HG02588 (cell line): ENCODE measurements around the gene LRP1.

ENCODE experiments used
- ATAC-seq: cut with Tn5 transposase; IDR thresholded peaks from one replicate; pipeline ENCODE4 v1.9.1; 2021; ENCODE audit warnings: mild to moderate bottlenecking, moderate library complexity; ENCODE audit not compliant: unreplicated experiment

Gene LRP1

DNA sequence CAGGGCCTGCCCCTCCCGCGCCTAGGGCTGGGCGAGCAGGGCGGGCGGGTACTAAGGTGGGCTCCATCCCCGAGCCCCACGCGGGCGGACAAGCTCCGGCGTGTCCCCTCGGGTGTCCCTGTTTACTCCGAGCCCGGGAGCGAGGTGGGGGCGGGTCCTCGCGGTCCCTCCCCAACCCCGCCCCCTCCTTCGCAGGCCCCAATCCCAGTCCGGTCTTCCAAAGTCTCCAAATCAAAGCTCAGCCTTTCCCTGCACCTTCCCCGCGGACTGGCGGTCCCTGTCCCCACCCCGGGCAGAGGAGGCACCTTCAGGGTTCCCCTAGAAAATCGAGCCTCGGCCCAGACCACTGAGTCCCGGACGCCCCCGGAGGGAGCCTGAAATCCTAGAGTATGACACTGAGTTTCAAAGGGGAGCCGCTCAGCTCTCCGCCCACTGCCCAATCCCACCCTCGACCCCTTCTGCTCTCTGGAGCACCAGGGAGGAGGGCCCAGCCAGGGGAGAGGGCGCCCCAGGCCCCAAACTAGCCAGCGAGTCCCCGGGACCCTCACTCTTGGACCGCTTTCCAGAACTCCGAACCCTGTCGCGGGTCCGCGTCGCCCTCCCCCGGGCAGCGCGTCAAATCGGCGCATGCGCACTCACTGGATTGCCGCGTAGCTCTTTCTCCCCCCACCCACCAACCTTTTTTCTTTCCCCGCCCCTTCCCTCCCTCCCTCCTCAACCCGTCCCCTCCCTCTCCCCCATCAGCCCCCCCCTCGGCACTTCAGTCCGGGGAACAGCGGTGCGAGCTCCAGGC, at the start of gene LRP1:
Gene LRP1, plus strand, starts transcription at position 758 of the 793 bp plus-strand sequence. CDS start 482 bp downstream, outside the sequence.
- no peak for ATAC-seq

DNA sequence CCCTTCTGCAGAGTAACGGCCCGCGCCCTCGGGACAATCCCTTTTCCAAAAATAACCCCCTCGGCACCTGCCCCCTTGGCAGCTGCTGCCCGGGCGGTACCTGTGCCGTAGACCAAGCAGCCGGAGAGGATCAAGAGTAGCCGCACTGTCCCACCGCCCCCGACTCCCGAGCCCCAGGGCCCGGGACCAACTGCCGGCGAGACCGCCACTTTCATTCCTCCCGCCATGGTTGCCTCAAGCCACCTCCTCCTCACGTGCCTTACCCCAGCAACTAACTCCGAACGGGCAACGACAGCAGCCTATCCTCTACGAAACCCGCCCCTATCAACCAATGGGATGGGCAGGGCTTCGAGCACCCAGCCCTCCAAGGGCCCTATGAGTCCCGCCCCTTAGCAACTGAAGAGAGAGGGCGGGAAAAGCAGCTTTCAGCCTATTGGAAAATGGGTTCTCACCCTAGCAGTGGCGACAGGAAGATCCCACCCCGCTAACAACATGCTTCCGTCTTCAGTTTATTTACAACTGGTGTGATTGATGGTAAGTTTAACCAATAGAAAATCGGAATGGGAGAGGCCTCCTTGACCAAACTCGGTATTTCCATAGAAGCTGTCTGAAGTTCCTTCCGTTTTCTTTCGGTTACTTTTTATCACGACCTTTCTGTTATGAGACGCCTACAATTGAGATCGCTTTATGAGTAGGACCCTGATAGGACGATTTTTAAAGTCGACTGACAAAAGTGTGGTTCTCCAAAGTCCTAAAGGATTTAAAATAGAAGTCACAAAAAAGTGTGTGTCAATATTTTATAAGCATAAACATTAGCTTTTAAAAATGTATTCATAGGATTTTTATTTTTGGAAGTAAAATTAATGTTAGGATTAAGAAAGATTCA, 49.5 kb upstream of the LRP1 start, which contains the start of gene NEMP1:
Gene NEMP1, minus strand, starts transcription at position 273 of the 886 bp plus-strand sequence. Its CDS starts 46 bp downstream, at position 227.
- peak; percentile 96 for ATAC-seq

DNA sequence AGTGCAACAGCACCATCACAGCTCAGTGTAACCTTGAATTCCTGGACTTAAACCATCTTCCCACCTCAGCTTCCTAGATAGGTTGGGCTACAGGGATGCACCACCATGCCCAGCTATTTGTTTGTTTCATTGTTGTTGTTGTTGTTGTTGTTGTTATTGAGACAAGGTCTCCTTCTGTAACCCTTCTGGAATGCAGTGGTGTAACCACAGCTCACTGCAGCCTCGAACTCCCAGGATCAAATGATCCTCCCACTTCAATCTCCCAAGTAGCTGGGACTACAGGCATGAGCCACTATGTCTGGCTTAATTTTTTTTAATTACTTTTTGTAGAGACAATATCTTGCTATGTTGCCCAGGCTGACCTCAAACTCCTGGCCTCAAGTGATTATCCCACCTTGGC, 48.5 kb upstream of the LRP1 start:
- no peak for ATAC-seq

DNA sequence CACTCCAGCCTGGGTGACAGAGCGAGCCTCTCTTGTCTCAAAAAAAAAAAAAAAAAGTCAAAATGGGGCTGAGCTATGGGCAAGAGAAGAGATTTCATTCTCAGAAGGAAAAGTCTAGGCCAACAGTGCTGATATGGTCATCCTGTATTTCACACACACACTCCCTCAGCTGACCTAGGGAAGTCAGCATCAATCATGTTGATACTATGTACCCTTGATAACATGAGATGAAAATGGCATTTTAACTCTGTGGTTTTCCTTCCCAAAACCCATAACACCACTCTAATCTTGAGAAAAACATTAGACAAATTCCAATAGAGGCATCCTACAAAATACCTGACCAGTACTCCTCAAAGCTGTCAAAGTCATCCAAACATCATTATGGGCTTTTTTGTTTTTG, 47.4 kb upstream of the LRP1 start:
- no peak for ATAC-seq

DNA sequence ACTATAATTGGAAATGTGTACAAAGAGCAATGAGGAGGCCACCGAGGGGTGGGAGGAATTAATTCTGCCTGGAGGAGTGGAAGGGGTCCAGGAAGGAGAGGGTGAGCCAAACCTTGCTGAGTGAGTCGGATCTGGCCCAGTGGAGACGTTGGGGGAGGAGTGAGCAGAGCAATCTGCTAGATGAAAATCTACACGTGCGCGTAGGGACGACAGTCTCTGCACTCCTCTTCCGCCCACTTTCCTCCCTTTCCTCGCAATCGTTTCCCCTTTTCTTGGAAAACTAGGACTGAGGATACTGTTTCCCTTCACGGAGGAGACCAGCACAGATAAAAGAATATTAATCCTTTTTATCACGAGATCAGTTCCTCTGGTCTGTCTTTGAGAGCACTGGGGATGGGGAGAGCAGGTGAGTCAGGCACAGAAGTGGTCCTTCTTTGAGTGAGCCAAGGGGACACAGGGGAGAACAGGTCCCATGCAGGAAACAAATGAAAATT, 42.2 kb upstream of the LRP1 start:
- no peak for ATAC-seq

DNA sequence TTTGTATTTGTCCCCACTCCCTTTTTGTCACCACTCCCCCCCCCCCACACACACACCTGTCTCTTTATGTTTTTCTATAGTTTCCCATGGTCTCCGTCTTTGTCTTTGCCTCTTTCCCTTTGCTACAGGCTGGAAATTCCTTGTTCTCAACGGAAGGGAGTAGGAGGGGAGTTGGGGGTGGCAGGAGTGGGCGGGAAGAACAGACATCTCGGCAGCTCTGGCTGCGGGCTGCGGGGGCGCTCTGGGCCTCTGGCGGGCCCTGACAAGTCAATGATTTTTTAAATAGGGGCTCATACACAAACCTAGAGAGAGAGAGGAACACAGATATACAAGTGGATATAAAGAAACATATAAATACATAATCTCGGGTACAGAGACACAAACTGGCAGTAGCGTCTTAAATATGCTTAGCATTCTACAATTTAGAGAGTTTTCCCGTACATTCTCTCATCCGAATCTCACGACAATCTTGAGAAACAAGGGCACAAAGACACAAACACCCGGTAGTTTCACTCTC, 41.7 kb upstream of the LRP1 start:
- ATAC-seq, result no peak

DNA sequence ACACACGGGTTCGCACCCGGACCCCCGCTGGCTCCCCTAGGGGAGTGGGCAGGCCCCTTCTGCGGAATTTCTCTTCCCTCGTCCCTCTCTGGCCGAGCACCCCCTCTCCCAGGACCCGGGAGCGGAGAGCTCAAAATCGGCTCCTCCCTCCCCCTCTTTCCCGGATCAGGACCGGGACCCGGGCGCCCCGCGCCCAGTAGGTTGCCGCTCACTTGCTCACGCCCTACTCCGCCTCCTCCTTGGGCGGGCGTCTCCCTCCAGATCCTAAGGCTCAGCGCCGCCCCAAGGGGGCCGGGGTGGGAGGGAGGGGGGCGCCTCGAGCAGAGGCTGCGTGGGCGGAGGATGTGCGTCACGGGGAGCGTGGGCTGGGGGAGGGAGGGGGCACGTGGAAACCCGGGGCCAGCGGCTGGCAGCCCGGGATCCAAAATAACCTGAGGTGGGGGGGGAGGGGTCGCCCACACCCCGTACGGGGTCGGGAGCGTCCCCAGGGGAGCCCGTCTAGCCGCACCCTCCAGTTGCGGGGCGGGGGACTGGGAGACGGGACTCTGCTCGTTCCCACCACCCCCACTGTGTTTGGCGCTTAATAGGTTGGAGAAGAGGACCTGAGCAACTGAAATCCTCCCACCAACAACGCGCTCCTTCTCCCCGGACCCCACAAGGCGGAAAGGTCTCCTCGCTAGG, 41.1 kb upstream of the LRP1 start:
- peak; percentile 36 for ATAC-seq

DNA sequence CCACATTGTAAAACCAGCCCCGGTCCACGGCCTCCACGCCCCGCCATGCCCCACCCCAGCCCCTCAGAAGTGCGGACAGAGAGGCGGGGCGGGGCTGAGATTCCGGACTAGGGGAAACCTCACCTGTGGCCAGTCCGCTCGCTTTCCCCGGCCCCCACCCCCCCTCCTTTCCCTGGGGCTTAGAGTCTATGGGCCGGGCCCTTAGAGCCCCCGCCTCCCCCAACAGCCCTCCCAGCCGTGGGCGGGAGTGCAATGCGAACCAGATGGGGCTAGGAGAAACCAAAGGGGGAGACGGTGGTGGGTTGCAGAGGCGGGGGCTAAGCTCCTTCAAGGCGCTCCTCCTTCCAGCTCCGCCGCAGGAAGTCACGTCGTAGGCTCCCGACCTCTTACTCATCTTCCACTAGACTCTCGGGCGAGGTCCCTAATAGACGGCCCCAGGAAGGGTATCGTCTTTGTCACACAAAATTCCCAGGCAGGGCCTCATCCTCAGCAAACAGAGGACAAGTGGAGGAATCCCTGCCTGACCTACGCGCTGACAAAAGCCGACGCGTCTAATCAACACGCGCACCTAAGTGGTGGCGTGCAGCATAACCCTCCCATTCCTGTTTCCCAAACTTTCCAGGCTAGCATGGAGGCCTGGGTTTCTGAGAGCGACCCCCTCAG, 40.5 kb upstream of the LRP1 start:
- peak; percentile 29 for ATAC-seq

DNA sequence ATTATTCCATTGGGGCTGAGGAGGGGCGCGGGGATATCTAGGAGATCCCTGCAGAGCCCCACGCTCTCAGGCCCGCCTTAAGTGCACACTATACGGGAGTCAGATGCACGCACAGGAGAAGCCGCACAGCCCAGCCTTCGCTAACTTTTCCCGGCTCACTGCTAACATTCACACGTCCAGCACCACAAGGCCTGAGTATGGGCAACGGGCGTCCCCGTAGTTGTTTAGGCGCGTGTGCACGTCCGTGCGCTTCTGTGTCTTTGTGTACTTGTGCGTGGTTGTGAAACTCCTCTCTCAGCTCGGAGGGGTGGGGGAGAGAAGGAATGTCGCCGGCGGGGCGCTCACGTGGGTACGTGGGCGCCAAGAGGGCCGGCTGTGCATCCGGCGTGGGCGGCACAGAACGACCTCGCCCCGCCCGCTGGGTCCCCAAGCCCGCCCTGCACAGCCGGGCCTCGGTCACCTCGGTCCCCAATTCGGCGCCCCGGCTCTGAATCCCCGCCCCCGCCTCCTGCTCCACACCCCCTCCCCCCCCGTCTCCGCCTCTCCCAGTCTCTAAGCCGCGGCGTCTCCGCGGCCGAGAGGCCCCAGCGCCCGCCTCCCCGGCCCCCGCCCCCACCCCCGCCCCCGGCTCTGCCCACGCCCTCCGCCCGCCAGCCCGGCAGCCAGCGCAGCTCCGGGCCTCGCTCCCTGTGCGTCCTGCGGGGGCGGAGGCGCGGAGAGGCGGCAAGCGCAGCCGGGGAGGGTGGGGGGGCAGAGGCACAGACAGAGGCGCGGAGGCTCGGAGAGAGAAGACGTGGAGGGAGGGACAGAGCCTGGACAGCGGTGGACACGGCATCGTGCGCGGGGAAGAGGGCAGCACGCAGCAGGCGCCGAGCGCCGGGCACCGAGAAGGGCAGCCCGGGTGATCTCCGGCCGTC, 39.7 kb upstream of the LRP1 start, which contains the start of gene NAB2:
Gene NAB2, plus strand, starts transcription at position 761 of the 917 bp plus-strand sequence. CDS start 158 bp downstream, outside the sequence.
- peak; percentile 53 for ATAC-seq

DNA sequence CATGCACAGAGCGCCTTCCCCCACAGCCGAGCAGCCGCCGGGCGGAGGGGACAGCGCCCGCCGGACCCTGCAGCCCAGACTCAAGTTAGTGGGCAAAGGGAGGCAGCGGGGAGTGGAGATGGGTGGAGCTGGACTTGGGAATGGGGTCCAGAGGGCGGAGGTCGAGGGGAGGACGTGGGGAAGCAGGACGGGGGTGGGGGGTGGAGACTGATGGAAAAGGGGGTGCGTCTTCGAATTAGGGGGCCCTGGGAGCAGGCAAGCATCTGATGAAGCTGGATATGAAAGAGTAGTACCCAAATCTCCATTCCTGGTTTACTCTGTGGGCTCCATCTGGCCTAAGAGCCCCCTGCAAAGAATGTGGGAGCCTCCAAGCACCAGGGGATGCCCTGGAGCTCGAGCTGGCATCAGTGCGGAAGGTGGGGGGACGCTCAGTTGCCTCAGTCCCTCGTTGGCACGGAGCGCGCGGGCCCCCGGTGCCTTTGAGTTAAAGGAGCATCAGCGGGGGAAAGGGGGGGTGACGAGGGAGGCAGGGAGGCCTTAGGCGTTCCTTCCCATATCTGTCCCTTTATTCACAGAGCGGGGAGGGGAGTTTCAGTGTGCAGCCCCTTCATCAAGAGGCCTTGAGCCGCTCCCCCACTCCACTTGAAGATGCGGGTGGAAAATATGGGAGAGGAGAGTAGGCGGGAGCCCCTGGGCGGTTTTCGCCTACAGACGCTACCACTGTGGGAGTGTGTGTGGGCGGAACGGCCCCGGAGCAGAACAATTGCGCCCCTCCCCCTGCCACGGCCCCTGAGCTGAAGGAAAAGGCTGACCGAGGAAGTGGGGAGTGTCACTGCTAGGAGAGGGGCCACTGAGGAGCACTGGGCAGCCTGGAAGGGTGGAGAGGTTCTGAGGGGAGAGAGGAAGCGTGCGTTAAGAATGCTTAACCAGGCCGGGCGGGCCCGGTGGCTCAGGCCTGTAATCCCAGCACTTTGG, 38.7 kb upstream of the LRP1 start:
- no peak for ATAC-seq

DNA sequence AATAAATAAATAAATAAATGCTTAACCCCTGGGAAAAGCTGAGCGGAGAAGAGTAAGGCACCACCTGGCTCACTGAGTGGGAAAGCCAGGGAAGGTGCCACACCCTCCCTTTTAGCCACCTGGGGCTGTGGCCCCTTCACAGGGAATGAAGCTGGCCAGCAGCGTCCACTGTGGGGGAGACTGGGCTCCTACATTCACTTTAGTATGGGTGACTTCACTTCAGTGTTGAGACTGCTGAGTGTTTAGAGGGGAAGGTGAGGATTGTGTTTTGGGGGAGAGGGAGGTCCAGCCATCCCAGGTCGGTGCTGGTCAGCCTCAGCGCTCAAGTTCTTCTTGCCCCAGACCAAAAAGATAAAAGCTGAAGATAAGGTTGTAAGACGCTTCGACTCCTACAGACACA, 37.8 kb upstream of the LRP1 start:
- ATAC-seq, result no peak

DNA sequence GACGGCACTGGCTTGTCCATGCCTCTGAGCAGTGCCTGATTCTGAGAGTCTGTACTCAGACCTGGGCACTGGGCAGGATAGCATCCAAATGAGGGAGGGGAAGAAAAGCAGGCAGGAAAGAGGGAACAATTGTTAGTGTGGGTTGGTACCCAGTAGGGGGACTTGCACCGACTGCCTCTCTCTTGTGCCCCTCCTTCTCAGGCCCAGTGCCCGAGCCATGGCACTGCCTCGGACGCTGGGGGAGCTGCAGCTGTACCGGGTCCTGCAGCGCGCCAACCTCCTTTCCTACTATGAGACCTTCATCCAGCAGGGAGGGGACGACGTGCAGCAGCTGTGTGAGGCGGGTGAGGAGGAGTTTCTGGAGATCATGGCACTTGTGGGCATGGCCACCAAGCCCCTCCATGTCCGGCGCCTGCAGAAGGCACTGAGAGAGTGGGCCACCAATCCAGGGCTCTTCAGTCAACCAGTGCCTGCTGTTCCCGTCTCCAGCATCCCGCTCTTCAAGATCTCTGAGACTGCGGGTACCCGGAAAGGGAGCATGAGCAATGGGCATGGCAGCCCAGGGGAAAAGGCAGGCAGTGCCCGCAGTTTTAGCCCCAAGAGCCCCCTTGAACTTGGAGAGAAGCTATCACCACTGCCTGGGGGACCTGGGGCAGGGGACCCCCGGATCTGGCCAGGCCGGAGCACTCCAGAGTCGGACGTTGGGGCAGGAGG, 37.2 kb upstream of the LRP1 start:
- ATAC-seq, result no peak

DNA sequence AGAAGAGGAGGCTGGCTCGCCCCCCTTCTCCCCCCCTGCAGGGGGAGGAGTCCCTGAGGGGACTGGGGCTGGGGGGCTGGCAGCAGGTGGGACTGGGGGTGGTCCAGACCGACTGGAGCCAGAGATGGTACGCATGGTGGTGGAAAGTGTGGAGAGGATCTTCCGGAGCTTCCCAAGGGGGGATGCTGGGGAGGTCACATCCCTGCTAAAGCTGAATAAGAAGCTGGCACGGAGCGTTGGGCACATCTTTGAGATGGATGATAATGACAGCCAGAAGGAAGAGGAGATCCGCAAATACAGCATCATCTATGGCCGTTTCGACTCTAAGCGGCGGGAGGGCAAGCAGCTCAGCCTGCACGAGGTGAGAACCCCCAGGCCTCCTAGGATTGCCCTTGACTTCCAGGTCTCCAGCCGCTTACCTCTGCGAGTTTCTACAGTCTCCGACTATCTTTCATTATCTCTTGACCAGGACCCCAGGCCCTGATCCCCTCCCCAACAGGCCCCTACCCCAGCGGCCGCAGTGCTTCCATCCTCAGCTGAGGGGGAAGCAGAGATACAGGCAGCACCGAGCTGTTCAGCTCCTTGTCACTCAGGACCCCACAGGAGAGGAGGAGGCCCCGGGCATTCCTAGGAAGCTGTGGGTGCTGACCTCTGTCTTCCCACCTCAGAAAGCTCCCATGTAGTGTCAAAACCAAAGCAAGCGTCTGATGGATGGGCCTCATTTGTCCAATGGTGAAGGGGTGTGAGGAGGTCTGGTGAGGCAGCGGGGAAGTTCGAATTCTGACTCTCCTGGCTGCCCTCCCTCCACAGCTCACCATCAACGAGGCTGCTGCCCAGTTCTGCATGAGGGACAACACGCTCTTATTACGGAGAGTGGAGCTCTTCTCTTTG, 36.4 kb upstream of the LRP1 start:
- ATAC-seq, result no peak

DNA sequence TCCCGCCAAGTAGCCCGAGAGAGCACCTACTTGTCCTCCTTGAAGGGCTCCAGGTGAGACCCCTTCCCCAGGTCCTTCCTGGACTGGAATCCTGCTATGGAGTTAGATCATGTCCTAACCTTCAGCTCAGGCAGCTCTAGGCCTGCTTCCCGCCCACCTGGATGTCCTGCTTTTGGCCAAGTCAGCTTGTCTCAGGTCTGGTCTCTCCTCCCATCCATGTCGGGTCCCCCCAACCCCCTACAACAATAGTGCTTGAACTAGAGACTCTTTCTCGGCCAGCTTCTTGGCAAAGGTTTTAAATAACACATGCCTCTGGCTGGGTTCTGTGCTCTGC, 35.8 kb upstream of the LRP1 start:
- no peak for ATAC-seq

DNA sequence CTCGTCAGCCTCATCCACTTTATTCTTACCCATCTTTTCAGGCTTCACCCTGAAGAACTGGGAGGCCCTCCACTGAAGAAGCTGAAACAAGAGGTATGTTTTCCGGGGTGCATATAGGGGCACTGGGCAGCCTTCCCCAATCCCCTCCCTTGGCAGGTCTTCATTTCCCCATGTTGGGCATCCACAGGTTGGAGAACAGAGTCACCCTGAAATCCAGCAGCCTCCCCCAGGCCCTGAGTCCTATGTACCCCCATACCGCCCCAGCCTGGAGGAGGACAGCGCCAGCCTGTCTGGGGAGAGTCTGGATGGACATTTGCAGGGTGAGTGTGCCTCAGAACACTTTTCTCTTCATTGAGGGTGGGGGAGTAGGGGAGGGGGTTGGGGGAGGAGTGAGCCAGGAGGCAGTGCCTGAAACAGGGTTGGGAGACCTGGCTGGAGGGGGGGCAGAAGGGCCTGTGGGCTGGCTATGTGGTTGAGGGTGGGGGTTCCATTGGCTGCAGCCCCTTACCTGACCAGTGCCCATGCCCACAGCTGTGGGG, 35.3 kb upstream of the LRP1 start:
- no peak for ATAC-seq
